Hematopoietic multipotent progenitor cell treated with erythropoietin and hydrocortisone succinate and interleukin-3 and kit ligand, for 15 days (in vitro differentiated cells): ENCODE results near the gene PLD2.
"Not testable (repeated sequence)": the region's sequence is repeated elsewhere in the genome, so short reads cannot be mapped to it uniquely, and the experiment has no call there.

Experiments used
- DNase-seq: peaks from one replicate; pipeline ENCODE4 v3.0.0-alpha.2; 2015; ENCODE audit warnings: low spot score

The PLD2 gene

GRCh38 chr17:4790705-4791088 lies 16.3 kb upstream of the PLD2 start:
- DNase-seq = no peak

GRCh38 chr17:4795168-4795567 lies 11.8 kb upstream of the PLD2 start:
- DNase-seq = no peak

- peak; percentile 56 for DNase-seq
Measured at GRCh38 chr17:4796552-4796920, 10.4 kb upstream of the PLD2 start.

GRCh38 chr17:4800462-4801196 lies 6.3 kb upstream of the PLD2 start:
- no peak for DNase-seq

GRCh38 chr17:4802228-4802627 lies 4.7 kb upstream of the PLD2 start, which contains the start of gene C17orf114:
TSS of gene C17orf114 (minus strand) at chr17:4802328.
- DNase-seq = no peak

GRCh38 chr17:4806456-4806776 lies 536 bp upstream of the PLD2 start:
- DNase-seq = no peak

- DNase-seq = no peak
Measured at GRCh38 chr17:4807605-4808377, 839 bp downstream of the PLD2 start.

GRCh38 chr17:4808378-4808767 lies 1.4 kb downstream of the PLD2 start:
- no peak for DNase-seq

GRCh38 chr17:4810696-4811290 lies 3.8 kb downstream of the PLD2 start:
- peak; percentile 27 for DNase-seq

GRCh38 chr17:4811471-4811870 lies 4.5 kb downstream of the PLD2 start:
- no peak for DNase-seq

- DNase-seq = no peak
Measured at GRCh38 chr17:4812690-4813089, 5.7 kb downstream of the PLD2 start.

- no peak for DNase-seq
Measured at GRCh38 chr17:4815043-4815675, 8.2 kb downstream of the PLD2 start.

GRCh38 chr17:4816826-4817225 lies 9.9 kb downstream of the PLD2 start:
- no peak for DNase-seq

- DNase-seq = no peak
Measured at GRCh38 chr17:4818276-4818675, 11.3 kb downstream of the PLD2 start.

- DNase-seq = no peak
Measured at GRCh38 chr17:4822835-4823234, 15.9 kb downstream of the PLD2 start.

GRCh38 chr17:4823373-4824089 lies 16.6 kb downstream of the PLD2 start:
- no peak for DNase-seq

- no peak for DNase-seq
Measured at GRCh38 chr17:4827399-4827798, 20.4 kb downstream of the PLD2 start.

GRCh38 chr17:4832829-4833177 lies 25.9 kb downstream of the PLD2 start:
- not testable (repeated sequence) for DNase-seq

GRCh38 chr17:4833178-4833940 lies 26.4 kb downstream of the PLD2 start, which contains the start of gene MINK1:
TSS of gene MINK1 (plus strand) at chr17:4833340. CDS start at chr17:4833584, 244 bp downstream.
- DNase-seq = peak; percentile 93

- no peak for DNase-seq
Measured at GRCh38 chr17:4833941-4834680, 27.2 kb downstream of the PLD2 start.

- no peak for DNase-seq
Measured at GRCh38 chr17:4834681-4835020, 27.7 kb downstream of the PLD2 start.
